T47D (cell line): ENCODE data around the gene TBC1D25.
"Not testable (repeated sequence)": the region's sequence is repeated elsewhere in the genome, so short reads cannot be mapped to it uniquely, and the experiment has no call there.

ENCODE experiments used
- DNase-seq, 2 experiments: peaks; one replicate each; pipeline versions ENCODE4 v3.0.0 to v3.0.0-alpha.2; 2011 to 2012; ENCODE audit warnings: low read depth in 1 of 2, low spot score in 1 of 2
- JUND ChIP-seq: IDR thresholded peaks from 2 replicates; pipeline ENCODE4 v1.6.1; 2012; ENCODE audit warnings: low read depth
- in situ Hi-C: cut with HindIII; loops from 2 replicates; pipeline ENCODE4 v1.10.0; 2016; ENCODE audit warnings: low sequenced_read_pairs, low pct_unique_long_range_greater_than_20kb

TBC1D25 gene

GRCh38 chrX:48548871-48549270, 9.4 kb downstream of the TBC1D25 start:
- in situ Hi-C loops = no loop called here
- TF ChIP-seq JUND = no peak
- DNase-seq = no peak

- DNase-seq, in situ Hi-C loops: not testable (repeated sequence)
Measured at GRCh38 chrX:48555731-48556325, 16.3 kb downstream of the TBC1D25 start.

GRCh38 chrX:48558271-48558670, 18.8 kb downstream of the TBC1D25 start:
- in situ Hi-C loops = no loop called here
- no peak for DNase-seq
- TF ChIP-seq JUND = no peak

GRCh38 chrX:48559636-48560035, 20.1 kb downstream of the TBC1D25 start:
- in situ Hi-C loops = no loop called here
- TF ChIP-seq JUND = no peak
- no peak for DNase-seq

- DNase-seq = no peak
- in situ Hi-C loops = no loop called here
- TF ChIP-seq JUND = no peak
Measured at GRCh38 chrX:48560056-48560455, 20.5 kb downstream of the TBC1D25 start.

GRCh38 chrX:48560681-48561080, 21.2 kb downstream of the TBC1D25 start:
- in situ Hi-C loops = no loop called here
- no peak for DNase-seq
- no peak for TF ChIP-seq JUND

- in situ Hi-C loops = no loop called here
- TF ChIP-seq JUND = no peak
- DNase-seq = no peak
Measured at GRCh38 chrX:48569958-48570357, 30.4 kb downstream of the TBC1D25 start.

GRCh38 chrX:48573690-48574269, 34.3 kb downstream of the TBC1D25 start:
- no peak for TF ChIP-seq JUND
- no peak for DNase-seq
- in situ Hi-C loops = no loop called here

- peak; percentile 83 to 96 for DNase-seq
- no peak for TF ChIP-seq JUND
- in situ Hi-C loops = no loop called here
Measured at GRCh38 chrX:48574270-48575266, 35.1 kb downstream of the TBC1D25 start, which contains the start of gene RBM3. TSS of gene RBM3 (plus strand) at chrX:48574484. CDS start at chrX:48575181, 697 bp downstream.

GRCh38 chrX:48575642-48576041, 36.1 kb downstream of the TBC1D25 start:
- no peak for DNase-seq
- TF ChIP-seq JUND = no peak
- in situ Hi-C loops = no loop called here

- TF ChIP-seq JUND = no peak
- in situ Hi-C loops = no loop called here
- no peak for DNase-seq
Measured at GRCh38 chrX:48576108-48576507, 36.6 kb downstream of the TBC1D25 start.

- peak in 1 of 2 experiments; percentile 20 for DNase-seq
- no peak for TF ChIP-seq JUND
- in situ Hi-C loops = no loop called here
Measured at GRCh38 chrX:48578661-48579128, 39.2 kb downstream of the TBC1D25 start.

- in situ Hi-C loops = no loop called here
- TF ChIP-seq JUND = no peak
- DNase-seq = peak in 1 of 2 experiments; percentile 22
Measured at GRCh38 chrX:48579259-48579658, 39.7 kb downstream of the TBC1D25 start.
